Measurements from ENCODE around the gene LSM4.

DNA sequence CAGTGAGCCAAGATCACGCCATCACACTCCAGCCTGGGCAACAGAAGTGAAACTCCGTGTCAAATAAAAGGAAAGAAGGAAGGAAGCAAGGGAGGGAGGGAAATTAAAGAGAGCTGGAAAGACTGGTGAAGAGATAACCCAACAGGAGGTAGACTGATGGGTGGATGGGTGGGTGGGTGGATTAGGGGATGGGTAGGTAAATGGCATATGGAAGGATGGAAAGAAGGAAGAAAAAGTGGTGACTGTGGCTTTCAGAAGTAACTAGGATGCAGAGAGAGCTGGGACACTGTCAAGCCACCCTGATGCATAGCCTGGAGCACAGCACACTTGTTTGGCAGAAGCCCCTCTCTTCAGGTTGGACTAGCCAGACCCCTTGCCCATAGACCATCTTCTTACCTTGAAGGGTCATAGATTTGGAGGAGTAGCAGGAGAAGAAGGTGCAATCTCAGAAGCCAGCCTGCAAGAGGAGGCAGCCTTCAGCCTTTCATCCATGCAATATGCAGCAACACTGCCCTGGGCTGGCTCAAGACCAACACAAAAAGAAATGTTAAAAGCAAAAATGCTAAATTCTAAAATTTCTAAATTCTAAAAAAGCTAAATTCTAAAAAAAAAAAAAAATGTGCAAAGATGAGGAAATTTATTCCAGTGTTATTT is 53.7 kb downstream of the LSM4 start:
- TF ChIP-seq TEAD4 (IDR thresholded peaks at IDR 0.05) (no peak), TAF1 (IDR thresholded peaks at IDR 0.05; ENCODE audit: low read depth) (no peak), MAX (IDR thresholded peaks at IDR 0.05) (no peak), YY1 (IDR thresholded peaks at IDR 0.05; ENCODE audit: low read depth) (no peak), NFIC (IDR thresholded peaks at IDR 0.05) (no peak), EP300 (IDR thresholded peaks at IDR 0.05; ENCODE audit: borderline replicate concordance) (no peak), CEBPB (IDR thresholded peaks at IDR 0.05) (no peak)
- TF ChIP-seq, protein P1, sequence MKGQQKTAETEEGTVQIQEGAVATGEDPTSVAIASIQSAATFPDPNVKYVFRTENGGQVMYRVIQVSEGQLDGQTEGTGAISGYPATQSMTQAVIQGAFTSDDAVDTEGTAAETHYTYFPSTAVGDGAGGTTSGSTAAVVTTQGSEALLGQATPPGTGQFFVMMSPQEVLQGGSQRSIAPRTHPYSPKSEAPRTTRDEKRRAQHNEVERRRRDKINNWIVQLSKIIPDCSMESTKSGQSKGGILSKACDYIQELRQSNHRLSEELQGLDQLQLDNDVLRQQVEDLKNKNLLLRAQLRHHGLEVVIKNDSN (IDR thresholded peaks at IDR 0.05), result no peak
